PC-3 (cell line): Measurements from ENCODE around the gene NUAK1. TPM values are rescaled to one million over a fixed set of nuclear protein-coding genes. Genes with fewer than 3 reads are reported as not detected.

Experiments
- ATAC-seq: fragments of 200-7000 bp; cut with Tn5 transposase; 2 replicates; pipeline ENCODE4 v1.9.1; 2020; ENCODE audit warnings: mild to moderate bottlenecking, moderate library complexity
- BruUV-seq: library from RNA; stranded (reverse); fragments of 400-500 nt; replicated peaks from 2 replicates; lab custom pipeline; 2021; lab: Mats Ljungman, UMichigan
- CTCF ChIA-PET: fragments of 300-600 bp; sonication (Branson Sonifier 250); formaldehyde crosslinking; loops from one replicate; lab custom pipeline; 2022; ENCODE audit warnings: antibody characterized with exemption; lab: Charles Lee
- POLR2A ChIA-PET: fragments of 300-600 bp; sonication (Branson Sonifier 250); formaldehyde crosslinking; loops from one replicate; lab custom pipeline; 2022; ENCODE audit warnings: antibody characterized with exemption; ENCODE audit not compliant: unreplicated experiment; lab: Charles Lee
- DNase-seq: peaks from one replicate; pipeline ENCODE4 v3.0.0-alpha.2; 2015
- H2AFZ ChIP-seq: fragments of 300-600 bp; sonication (generic); 2 replicates; pipeline ENCODE4 v1.6.0; 2016; ENCODE audit warnings: antibody characterized with exemption, low read length
- H3F3A ChIP-seq: fragments of 300-600 bp; sonication (generic); one replicate; pipeline ENCODE4 v1.6.0; 2017; ENCODE audit warnings: antibody characterized with exemption, low read length, control low read depth, mild to moderate bottlenecking; ENCODE audit not compliant: unreplicated experiment
- H3K27ac ChIP-seq: fragments of 300-600 bp; sonication (generic); 2 replicates; pipeline ENCODE4 v1.5.1; 2016; ENCODE audit warnings: mild to moderate bottlenecking, low read length
- H3K27me3 ChIP-seq: fragments of 300-600 bp; sonication (generic); 2 replicates; pipeline ENCODE4 v1.6.1; 2016; ENCODE audit warnings: low read length, mixed read lengths
- H3K36me3 ChIP-seq: fragments of 300-600 bp; sonication (generic); 2 replicates; pipeline ENCODE4 v1.6.1; 2016; ENCODE audit warnings: low read depth, mixed run types, low read length, mixed read lengths
- H3K4me1 ChIP-seq: fragments of 300-600 bp; sonication (generic); 2 replicates; pipeline ENCODE4 v1.5.1; 2016; ENCODE audit warnings: low read length; ENCODE audit not compliant: insufficient read depth
- H3K4me2 ChIP-seq: fragments of 300-600 bp; sonication (generic); 2 replicates; pipeline ENCODE4 v1.6.0; 2016; ENCODE audit warnings: low read length
- H3K4me3 ChIP-seq: fragments of 300-600 bp; sonication (generic); 2 replicates; pipeline ENCODE4 v1.5.1; 2016; ENCODE audit warnings: mild to moderate bottlenecking, low read length, mixed read lengths
- H3K79me2 ChIP-seq: fragments of 300-600 bp; sonication (generic); 2 replicates; pipeline ENCODE4 v1.6.1; 2017; ENCODE audit warnings: low read length, mixed read lengths
- H3K9ac ChIP-seq: fragments of 300-600 bp; sonication (generic); 2 replicates; pipeline ENCODE4 v1.6.0; 2016; ENCODE audit warnings: mild to moderate bottlenecking, low read length
- H3K9me2 ChIP-seq: fragments of 300-600 bp; sonication (generic); replicated peaks from 2 replicates; pipeline ENCODE4 v1.6.1; 2016; ENCODE audit warnings: mixed run types, low read length, mixed read lengths
- H3K9me3 ChIP-seq: fragments of 300-600 bp; sonication (generic); 2 replicates; pipeline ENCODE4 v1.6.1; 2016; ENCODE audit warnings: low read length, mixed read lengths
- H4K20me1 ChIP-seq: fragments of 300-600 bp; sonication (generic); 2 replicates; pipeline ENCODE4 v1.6.1; 2016; ENCODE audit warnings: low read length, mixed read lengths
- CTCF ChIP-seq: fragments of 300-600 bp; sonication (generic); conservative IDR thresholded peaks from 2 replicates; pipeline ENCODE4 v1.5.1; 2017; ENCODE audit warnings: antibody characterized with exemption, low read depth, mild to moderate bottlenecking, low read length
- EZH2 ChIP-seq: fragments of 300-600 bp; sonication (generic); IDR thresholded peaks from one replicate; pipeline ENCODE4 v1.6.1; 2017; ENCODE audit warnings: antibody characterized with exemption, mild to moderate bottlenecking, low read length; ENCODE audit not compliant: unreplicated experiment
- EZH2phosphoT487 ChIP-seq: fragments of 300-600 bp; sonication (generic); IDR thresholded peaks from 2 replicates; pipeline ENCODE4 v1.6.1; 2018; ENCODE audit warnings: mild to moderate bottlenecking, antibody characterized with exemption, low read length, borderline replicate concordance
- intact Hi-C: fragments of 100-400 bp; cut with micrococcal nuclease; formaldehyde crosslinking; loops from 2 replicates; pipeline ENCODE4 v1.9.0; 2023
- total RNA-seq: library from RNA; depleted of rRNA; stranded (reverse); fragments of >200 nt; gene quantifications from 2 replicates; pipeline ENCODE4 v1.2.3, GENCODE V29; 2014

NUAK1 gene
- total RNA-seq, 1 experiment from 2014 or later, result 9.8 TPM

GRCh38 chr12:106138357-106138632, 459 bp downstream of the NUAK1 start:
- TF ChIP-seq EZH2, result no peak
- TF ChIP-seq CTCF, result no peak
- TF ChIP-seq EZH2phosphoT487, result no peak
- Histone ChIP-seq H2AFZ (peak overlapping the region; percentile 75), H3K79me2 (peaks cover 41% of the 10 kb centered on the region), H3K4me3 (peak overlapping the region; percentile 82), H3F3A (no peaks in the 10 kb centered on the region), H3K36me3 (no peaks in the 10 kb centered on the region), H4K20me1 (no peaks in the 10 kb centered on the region), H3K9me2 (no peaks in the 10 kb centered on the region), H3K4me1 (peaks cover 50% of the 10 kb centered on the region), H3K9ac (peak overlapping the region; percentile 61), H3K27me3 (no peaks in the 10 kb centered on the region), H3K27ac (no peak overlapping the region), H3K4me2 (peak overlapping the region; percentile 88), H3K9me3 (no peaks in the 10 kb centered on the region)
- no TSS peak for BruUV-seq
- intact Hi-C loops, result loop anchor here (5.0 kb wide), 3 partner anchors 361 to 736 kb away; no protein-coding TSS in a partner anchor
- ChIA-PET POLR2A (no interaction called here), CTCF (interaction anchor here (0.5 to 3.3 kb wide), 2 partner anchors 11 to 718 kb away, joined by 3 to 17 read pairs; no protein-coding TSS in a partner anchor)
- ATAC-seq (peak; percentile 9), DNase-seq (peak; percentile 21)

GRCh38 chr12:106137530-106138356, 1.0 kb downstream of the NUAK1 start:
- peaks cover 55% of the 10 kb centered on the region for H3K4me1 ChIP-seq

More at GRCh38 chr12:106137530-106138356, 1.0 kb downstream of the NUAK1 start:
- Histone ChIP-seq H3K27ac (no peak overlapping the region), H3F3A (no peaks in the 10 kb centered on the region), H3K79me2 (peaks cover 45% of the 10 kb centered on the region), H3K4me3 (peak overlapping the region; percentile 82), H3K9me3 (no peaks in the 10 kb centered on the region), H3K9me2 (no peaks in the 10 kb centered on the region), H4K20me1 (no peaks in the 10 kb centered on the region), H2AFZ (peak overlapping the region; percentile 75), H3K36me3 (no peaks in the 10 kb centered on the region), H3K27me3 (no peaks in the 10 kb centered on the region), H3K4me2 (peak overlapping the region; percentile 88), H3K9ac (peak overlapping the region; percentile 61)
- CTCF ChIA-PET, result interaction anchor here (0.5 to 3.3 kb wide), 3 partner anchors 11 to 720 kb away, joined by 3 to 17 read pairs (median 3); no protein-coding TSS in a partner anchor
- intact Hi-C loops, result loop anchor here (2.0 to 5.0 kb wide), 6 partner anchors 47 to 735 kb away; no protein-coding TSS in a partner anchor
- TF ChIP-seq EZH2phosphoT487 (no peak), CTCF (no peak), EZH2 (no peak)
- peak; percentile 2 for ATAC-seq
- no peak for DNase-seq
- POLR2A ChIA-PET, result no interaction called here
- BruUV-seq, result TSS peak; percentile 42
